GM21381 (cell line): Measurements from ENCODE around the gene SAP30L.

Experiments
- ATAC-seq: cut with Tn5 transposase; IDR thresholded peaks from one replicate; pipeline ENCODE4 v1.9.1; 2021; ENCODE audit warnings: mild to moderate bottlenecking, moderate library complexity; ENCODE audit not compliant: unreplicated experiment

The SAP30L gene

DNA sequence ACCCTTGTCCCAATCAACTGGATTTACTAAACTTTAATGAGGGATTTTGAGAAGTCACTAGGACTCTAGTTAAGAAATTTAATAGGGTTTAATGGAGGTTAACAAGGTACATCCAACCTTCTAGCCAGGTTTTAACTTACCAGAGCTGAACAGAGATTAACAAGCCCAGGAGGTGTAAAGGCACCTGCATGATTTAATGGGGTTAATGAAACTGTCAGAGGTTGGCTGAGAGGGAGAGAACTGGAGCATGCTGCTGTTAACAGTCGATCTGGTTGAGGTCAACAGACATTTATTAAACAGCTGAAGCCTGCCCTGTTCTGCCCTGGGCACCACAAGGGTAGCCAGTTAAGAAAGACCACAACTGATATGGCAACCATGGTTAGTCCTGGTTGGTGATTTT lies 18.6 kb downstream of the SAP30L start:
- ATAC-seq: no peak

DNA sequence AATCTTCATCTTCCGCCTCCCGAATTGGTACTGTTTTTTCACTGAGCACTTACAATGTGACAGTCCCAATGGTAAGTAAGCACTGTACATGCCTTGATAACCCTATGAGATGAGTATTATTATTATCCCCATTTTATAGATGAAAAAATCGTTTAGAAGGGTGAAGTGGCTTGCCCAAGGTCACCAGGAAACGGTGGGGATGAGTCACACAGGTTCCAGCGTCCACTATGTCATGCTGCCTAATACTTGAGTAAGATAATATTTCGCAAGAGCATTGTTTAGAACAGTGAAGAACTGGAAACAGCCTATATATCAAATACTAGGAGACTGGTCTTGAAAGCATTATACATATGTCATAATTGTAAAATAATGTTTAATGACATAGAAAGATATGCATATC lies 19.4 kb downstream of the SAP30L start:
- no peak for ATAC-seq

DNA sequence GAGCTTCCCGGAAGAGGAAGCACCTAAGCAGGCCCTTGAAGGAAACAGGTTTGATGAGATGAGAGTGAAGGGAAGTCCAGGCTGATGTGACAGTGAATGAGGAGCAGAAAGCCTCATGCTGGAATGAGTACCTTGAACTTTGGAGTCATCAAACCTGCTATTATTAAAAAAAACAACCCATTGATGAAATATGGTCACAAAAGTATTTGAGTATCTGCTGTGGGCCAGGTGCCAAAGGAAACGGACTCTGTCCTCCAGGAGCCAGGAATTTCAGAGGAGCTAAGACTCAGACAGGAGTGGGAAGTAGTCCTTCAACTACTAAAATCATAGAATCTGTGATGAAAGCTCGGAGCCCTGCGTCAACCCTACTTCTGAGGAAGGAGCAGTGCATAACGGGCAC lies 20.4 kb downstream of the SAP30L start:
- no peak for ATAC-seq

DNA sequence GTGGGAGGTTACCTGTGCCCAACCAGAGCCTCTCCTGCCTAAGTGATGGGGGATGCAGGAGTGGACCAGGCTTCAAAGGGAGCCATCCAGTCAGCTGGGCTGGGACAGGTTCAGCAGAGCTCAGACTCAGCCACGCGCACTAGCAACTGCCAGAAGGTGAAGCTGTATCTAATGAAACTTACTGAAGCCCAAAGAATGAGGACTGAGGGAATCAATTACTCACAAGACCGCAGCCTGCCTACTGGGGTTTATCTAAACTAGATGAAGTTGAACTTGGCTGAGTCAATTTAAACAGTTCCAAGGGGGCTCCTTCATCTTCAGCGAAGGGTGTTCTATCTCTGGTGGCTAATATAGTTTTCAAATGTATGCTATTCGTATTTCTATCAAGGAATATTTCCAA lies 20.9 kb downstream of the SAP30L start:
- ATAC-seq: no peak

DNA sequence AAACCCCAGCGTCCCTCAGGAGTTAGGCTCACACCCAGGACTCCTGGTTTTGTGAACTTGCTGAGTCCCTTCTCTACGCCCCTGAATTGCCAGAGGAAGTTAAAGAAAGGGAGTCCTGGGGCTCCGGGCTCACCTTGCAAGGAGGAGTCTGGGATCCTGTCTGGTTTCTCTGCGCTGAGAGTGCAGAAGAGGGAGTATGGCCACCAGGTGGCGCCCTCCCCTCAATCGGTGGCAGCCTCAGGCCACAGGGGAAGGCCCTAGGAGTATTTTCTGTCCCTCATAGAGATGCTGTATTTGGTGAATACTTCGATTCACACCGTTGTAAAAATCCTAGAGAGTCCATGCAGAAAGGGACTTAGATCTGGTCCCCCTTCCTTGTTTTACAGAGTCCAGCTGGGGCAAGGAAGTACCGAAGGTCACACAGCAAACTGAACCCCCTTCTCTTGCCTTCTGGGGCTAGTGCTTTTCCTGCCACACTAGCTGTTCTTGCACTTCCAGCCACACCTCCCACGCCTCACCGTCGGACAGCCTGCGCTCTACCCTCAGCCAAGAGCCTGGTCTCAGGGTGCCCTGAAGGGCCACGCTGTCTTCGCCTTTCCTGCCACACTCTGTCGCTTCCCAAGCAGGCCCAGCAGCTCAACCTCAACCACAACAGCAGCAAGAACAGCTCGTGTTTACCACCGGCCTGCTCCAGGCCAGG lies 22.0 kb downstream of the SAP30L start:
- ATAC-seq: peak; percentile 93

DNA sequence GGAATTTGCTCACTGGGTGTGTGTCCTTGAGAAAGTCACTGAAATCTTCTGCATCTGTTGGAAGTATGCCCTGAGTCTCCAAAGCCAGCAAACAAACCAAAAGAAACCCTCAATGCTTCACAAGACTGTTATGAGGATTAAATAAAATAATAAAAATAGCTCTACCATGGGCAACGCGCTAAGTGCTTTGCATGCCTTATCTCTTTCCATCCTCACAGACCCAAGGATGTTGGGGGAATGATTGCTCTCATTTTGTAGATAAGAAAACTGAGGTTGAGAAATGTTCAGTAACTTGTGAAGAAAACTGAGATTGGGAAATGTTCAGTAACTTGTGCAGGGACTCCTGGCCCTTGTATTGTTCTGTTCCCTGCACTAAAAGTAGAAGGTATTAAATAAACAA lies 24.3 kb downstream of the SAP30L start:
- no peak for ATAC-seq

DNA sequence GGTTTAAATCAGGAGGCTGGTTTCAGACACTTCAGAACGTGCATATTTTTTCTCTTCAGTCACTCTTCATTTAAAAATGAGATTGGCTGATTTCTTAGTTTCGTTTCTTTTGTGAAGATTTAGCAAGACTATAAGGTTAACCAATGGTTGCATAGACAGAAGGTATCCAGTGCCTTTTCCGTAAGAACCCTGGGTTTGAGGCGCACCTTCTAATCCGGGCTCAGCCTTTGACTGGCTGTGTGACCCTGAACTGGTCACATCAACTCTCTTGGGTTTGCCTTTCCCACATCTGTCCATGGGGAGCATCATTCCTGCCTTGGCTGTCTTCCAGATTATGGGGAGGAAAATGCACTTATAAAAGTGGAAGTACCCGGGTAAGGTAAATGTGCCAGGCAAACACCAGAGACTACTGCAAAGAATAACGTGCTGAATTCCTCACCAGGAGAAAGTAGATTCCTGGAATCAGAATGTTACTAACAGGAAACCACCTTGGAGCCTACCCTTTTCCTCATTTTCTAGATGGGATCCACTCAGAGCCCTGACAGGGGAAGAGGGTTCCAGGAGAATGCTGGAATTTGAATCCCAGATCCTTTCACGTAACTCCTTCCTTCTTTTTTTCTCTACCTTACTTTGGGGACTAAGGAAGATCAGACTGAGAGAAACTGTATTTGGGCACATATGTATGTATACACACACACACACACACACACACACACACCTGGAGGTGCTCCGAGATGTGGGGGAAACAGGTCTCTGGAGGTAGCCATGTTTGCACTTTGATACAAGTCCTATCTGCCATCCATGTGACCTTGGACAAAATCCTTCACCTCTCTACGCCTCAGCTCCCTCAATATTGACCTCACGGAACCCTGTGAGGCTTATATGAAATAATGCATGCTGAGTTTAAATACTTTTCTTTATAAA lies 25.4 kb downstream of the SAP30L start:
- no peak for ATAC-seq

DNA sequence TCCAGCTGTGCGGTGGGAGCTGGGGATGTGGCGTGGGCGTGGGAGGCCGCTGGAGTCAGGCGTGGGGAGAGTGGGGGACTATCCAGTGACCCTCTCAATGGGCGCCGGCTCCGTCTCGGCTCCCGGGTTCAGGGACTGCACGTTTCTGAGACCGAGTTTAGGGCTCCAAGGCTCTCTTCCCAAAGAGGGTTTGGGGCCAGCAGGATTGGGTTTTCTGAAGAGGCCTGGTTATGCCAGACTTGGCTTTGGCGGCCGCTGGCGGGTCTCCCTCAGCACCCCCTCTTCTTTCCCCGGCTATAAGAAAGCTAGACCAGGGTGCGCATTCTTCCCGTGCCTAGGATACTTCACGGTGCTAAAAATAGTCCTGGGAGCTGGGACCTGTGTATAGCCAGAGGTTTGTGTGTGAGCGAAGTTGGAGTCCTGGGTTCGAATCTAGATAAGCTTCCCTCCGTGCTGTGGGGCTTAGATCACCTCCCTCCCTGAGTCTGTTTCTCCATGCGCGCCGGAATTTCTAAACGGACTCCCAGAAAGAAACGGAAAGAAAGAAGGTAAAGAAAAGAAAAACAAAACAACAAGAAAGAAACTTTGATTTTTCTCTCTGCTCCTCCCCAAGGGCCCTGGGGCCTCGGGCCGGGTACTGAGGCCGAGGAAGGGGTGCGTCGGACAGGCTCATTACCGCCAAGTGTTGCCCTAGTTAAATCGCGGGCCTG lies 27.2 kb downstream of the SAP30L start:
- no peak for ATAC-seq

DNA sequence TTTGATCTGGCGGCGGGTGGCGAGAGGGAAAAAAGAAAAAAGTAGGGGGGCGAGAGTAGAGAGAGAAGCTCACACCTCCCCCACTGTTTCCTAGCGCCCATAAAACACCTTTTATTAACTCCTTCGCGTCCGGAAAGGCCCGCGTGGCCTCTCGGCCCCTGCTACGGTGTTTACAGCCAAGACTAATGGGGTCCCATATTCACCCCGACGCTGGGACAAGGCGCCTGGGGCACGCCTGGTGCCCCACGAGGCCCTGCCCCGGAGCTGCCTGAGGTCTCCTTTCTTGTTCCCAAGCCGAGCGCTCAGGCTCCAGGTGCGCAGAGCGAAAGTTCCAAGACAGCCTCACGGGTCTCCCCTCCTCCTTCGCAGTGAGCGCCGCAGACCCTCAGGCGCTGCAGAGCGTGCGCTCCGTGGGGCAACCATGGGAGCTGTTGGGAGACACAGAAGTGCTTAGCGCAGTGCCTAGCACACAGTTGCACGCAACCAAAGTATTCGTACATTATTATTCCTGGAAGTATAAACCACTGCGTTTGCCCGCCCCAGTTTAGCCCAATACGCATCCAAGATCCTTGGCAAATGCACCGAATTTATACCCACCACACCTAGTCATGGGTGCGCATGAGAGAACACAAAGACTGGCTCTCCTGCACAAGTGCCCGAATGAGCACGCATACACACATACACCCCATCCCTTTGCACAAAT lies 27.9 kb downstream of the SAP30L start:
- ATAC-seq: no peak

DNA sequence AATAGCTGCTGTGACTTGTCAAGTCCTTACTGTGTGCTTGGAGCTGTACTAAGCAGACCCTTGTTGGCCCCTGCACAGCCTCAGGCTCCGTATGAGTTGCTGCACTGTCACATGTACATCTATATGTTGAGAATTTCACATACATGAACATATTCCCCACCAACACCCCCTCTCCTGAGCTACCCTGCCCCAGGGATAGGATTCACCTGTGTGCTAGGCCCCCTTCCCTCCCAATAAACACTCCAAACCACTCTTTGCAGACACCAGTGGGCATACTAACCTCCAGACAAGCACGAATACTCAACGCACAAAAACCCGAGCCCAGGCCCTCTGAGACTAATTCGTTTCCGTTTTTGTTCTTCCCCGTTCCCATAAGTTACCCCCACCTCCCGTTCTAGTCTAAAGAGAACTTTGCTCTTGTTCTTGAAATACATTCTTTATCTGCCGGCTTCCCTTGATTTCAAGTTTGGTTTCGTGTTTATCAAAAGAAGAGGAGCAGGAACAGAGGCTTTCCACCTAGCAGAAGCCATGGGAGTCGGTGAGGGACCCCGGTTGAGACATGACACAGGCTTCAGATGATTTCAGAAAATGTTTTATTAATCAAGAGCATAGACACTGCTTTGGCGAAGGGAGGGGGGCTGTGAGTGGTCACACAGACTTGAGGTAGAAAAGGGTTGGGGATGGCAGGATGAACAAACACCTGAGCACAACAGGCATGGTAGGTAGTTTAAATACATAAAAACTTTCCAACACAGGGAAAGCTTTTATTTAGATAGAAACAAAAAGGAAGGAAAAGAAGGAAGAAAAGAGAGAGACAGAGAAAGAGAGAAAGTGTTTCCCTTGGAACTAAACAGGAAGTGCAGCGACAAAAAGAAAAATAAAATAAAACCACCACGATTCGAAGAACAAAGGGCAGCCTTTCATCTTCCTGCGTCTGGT lies 28.9 kb downstream of the SAP30L start:
- ATAC-seq: no peak

DNA sequence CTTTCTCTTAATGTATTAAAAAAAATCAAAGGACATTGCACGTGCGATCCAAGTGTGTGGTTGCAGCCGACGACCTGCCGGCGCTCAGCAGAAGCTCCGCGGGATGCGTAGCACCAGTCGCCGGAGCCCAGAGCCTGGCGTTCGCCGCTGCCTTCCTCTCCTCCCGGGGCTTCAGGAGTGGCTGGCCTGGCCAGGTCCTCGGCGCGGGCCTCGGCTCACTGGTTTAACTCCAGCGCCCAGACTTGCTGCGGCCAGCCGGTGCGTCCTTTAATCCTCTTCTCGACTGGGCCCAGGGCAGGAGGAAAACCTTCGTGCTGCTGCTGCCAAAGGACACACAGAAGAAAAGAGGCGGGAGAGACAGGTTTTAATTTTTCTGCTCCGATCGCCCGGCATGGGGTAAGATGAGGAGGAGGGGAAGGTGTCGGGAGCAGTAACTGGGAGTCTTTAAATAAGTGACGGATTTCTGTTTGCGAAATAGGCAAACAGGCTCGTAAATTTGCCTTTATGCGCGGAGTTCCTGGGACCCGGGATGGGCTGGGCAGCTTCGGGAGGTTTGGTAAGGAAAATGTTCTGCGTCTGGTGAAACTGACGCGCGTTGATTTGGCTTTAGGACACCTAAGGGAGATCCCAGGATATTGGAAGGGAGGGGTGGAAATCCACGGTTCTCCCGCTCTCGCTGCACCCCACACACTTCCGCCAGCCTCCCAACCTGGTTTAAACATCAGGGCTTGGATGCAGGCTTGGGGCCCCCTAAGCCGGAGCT lies 30.0 kb downstream of the SAP30L start:
- ATAC-seq: no peak

DNA sequence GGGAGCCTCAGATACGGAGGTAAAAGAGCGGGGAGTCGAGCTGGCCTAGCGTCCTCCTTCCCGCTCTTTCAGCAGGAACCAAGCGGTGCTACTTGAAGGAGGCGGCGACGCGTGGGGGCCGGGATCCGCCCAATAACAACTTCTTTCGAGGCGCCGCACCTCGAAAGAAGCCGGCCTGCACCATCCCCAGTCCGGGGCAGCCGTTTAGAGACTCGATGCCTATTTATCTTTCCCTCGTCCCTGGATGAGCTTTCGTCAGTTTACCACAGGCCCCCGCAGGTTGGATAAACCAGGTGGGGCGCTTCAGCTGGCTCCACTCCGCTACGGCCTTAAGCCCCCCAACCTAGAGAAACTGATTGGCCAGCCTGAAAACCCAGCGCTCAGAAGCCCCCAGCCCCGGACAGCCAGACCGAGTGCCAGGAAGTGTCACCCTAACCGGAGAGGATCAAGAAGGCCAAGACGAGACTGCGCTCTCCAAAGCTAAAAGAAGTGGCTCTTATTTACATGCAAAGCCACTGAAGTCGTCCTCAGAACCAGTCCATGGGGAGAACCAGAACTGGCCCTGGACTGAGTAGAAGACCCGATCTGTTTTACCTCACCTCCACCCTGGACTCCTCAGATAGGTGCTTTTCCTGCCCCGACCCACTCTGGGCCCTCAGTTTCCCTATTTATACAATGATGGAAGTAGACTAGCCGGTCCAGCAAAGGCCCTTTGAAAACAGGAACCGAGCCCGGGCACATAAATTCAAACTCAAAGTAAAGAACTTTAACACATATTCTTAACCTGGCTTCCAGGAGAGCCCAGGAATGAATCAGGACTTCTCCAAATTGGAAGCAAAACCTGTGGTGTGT lies 30.8 kb downstream of the SAP30L start:
- no peak for ATAC-seq

DNA sequence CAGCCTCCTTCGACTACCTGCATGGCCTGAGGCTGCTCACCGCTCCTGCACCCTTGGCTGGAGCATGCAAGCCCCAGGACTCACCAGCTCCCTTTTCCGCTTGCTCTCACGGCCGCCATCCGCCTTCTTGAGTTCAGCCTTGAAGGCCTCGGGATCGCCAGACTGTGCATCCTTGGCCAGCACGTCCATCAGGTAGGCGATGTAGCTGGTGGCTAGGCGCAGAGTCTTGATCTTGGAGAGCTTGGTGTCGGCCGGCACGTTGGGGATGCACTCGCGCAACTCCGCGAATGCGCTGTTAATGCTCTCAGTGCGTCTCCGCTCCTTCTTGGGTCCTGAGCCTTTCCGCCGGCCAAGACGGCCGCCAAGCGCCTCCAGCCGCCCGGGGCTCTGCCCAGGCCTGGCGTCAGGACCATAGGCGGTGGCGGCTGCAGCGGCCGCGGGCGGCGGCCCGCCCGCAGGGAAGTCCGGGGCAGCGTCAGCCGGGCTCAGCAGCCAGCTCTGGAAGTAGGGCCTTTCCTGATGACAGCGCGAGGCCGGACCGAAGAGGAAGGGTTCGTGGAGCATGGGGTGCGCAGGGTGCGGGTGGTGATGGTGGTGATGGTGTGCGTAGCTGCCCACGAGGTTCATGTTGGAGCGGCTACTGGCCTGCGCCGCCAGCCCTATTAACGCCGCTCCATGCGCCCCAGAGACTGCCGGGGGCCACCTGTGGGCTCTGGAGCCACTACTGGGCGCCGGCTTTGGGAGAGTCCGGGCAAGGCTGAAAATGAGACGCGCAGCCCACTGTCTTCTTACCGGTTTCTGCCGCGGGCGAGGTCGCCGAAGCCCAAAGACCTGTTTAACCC lies 31.8 kb downstream of the SAP30L start:
- ATAC-seq: no peak

DNA sequence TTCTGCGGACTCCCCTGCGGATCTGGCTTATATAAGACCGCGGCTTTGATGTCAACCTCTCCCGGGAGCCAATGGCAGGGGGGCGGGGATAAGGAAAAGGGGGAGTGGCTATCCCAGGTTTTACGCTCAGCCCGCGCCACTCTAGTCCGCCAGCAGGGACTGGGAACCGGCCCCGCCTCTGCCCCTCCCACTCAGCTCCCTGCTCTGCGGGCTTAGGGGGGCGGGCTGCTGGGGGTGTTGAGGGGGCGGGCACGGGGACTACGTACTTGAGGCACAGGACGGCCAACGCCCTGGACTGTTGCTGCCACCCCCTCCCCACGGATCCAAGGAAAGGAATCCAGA lies 32.4 kb downstream of the SAP30L start, which contains the start of gene HAND1:
TSS of gene HAND1 (minus strand) at position 4 of the 342 bp plus-strand sequence. CDS start 219 bp downstream, outside the sequence.
- no peak for ATAC-seq

DNA sequence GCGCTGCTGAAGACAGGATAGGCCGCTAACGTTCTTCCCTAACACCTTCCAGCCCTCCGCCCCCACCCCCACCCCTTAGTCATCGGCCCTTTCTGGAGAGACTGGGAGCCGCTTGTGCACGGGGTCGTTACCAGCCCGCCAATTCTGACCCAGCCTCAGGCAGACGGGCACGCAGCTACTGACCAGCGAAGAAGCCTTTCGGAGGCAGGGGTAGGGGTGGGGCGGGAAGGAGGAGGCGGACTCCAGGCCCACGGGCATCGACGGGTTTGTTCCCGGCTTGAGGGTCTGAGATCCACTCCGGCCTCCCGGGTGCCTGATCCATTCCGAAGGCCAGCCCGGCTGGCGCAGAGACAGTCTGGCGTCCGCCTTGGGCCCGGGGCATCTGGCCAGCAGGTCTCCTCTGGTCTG lies 33.0 kb downstream of the SAP30L start:
- no peak for ATAC-seq

DNA sequence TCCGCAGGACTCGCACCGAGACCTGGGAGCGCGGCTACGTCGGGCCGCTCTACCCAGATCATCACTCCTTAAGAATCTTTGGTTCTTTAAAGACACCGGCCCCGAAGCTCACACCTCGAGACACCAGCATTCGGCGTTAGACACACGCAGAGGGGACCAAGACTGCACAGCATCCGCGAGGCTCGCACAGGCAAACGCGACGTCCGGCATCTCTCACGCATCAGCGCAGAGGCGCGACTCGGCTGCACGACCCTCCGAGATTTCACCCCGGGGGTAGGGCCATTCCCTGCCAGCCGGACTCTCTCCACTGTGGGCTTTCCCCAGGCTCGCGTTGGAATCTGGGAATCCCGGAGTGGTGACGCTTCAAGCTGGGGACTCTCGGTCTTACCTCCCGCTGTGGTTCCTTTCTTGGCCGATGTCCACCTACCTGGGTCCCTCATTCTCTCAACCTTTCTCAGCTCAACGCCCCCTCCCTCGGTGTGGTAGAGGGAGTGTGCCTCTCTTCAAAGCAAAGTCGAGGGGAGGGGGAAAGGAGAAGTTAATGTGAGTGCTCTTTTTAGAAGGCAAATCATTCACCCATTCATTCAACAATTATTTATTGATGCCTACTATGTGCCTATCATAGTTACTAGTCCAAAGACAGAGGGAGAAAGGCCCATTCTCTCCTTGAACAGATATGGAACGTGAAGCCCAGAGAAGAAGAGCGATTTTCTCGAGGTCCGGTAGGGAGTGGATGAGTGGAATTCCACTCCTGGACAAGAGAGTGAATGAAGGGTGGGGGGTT lies 33.6 kb downstream of the SAP30L start:
- no peak for ATAC-seq
